Measurements from ENCODE around the gene TUBB4A. TPM values are rescaled to one million over a fixed set of nuclear protein-coding genes. Genes with fewer than 3 reads are reported as not detected.

TUBB4A gene
- total and polyA plus RNA-seq, 10 of the 15 experiments (the other 5 are each of a cell fraction or from before 2014, with no cell fraction given), result 0.29 to 22.4 (median 3.8) TPM

DNA sequence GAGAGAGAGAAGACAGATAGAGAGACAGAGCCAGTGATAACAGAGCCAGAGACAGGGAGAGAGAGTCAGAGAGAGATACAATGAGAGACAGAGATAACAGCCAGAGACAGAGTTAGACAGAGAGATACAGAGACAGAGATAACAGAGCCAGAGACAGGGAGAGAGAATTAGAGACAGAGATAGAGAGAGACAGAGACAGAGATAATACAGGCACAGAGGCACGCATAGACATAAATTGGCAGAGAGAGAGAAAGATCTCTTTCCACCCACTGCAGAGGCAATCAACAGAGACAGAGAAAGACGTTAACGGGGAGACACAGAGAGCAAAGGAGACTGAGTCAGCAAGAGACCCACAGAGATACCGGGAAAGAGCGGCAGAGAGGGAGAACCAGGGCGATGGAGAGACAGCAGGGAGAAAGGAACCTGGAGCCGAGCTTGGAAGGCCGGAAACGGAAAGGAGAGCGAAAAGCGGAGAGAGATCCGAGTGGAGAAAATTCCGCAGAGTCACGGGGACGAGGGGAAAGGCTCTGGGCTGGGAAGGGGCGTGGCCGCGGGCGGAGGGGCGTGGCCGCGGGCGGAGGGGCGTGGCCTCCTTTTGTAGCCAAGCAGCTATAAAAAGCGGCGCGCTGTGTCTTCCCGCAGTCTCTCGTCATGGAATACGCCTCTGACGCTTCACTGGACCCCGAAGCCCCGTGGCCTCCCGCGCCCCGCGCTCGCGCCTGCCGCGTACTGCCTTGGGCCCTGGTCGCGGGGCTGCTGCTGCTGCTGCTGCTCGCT lies 28.5 kb upstream of the TUBB4A start, which contains the start of gene TNFSF9 (continued):
- TF ChIP-seq NFYB (IDR thresholded peaks at IDR 0.05; ENCODE audit: insufficient read depth, low read depth, low read length), result 0 out of 2 replicates have a peak, but pooled peaks have one; percentile 11
- peak; percentile 87 for TF ChIP-seq MLLT1 (IDR thresholded peaks at IDR 0.05)
- TF ChIP-seq ATF7 (IDR thresholded peaks at IDR 0.05; ENCODE audit: low read depth), result peak; percentile 42; the same call in 1 of the 2 replicates
- peak; percentile 85 for TF ChIP-seq DPF2 (IDR thresholded peaks at IDR 0.05)
- 0 out of 2 replicates have a peak, but pooled peaks have one; percentile 22 for TF ChIP-seq BCL11A (IDR thresholded peaks at IDR 0.05; ENCODE audit: low read depth, low read length)
- TF ChIP-seq IKZF2 (IDR thresholded peaks at IDR 0.05), result peak; percentile 95 to 97
- TF ChIP-seq, protein P1, sequence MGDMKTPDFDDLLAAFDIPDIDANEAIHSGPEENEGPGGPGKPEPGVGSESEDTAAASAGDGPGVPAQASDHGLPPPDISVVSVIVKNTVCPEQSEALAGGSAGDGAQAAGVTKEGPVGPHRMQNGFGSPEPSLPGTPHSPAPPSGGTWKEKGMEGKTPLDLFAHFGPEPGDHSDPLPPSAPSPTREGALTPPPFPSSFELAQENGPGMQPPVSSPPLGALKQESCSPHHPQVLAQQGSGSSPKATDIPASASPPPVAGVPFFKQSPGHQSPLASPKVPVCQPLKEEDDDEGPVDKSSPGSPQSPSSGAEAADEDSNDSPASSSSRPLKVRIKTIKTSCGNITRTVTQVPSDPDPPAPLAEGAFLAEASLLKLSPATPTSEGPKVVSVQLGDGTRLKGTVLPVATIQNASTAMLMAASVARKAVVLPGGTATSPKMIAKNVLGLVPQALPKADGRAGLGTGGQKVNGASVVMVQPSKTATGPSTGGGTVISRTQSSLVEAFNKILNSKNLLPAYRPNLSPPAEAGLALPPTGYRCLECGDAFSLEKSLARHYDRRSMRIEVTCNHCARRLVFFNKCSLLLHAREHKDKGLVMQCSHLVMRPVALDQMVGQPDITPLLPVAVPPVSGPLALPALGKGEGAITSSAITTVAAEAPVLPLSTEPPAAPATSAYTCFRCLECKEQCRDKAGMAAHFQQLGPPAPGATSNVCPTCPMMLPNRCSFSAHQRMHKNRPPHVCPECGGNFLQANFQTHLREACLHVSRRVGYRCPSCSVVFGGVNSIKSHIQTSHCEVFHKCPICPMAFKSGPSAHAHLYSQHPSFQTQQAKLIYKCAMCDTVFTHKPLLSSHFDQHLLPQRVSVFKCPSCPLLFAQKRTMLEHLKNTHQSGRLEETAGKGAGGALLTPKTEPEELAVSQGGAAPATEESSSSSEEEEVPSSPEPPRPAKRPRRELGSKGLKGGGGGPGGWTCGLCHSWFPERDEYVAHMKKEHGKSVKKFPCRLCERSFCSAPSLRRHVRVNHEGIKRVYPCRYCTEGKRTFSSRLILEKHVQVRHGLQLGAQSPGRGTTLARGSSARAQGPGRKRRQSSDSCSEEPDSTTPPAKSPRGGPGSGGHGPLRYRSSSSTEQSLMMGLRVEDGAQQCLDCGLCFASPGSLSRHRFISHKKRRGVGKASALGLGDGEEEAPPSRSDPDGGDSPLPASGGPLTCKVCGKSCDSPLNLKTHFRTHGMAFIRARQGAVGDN (IDR thresholded peaks at IDR 0.05), result peak; percentile 99
- peak; percentile 75 for TF ChIP-seq RAD51 (IDR thresholded peaks at IDR 0.05)
- 0 out of 4 replicates have a peak, but pooled peaks of 1 of the 2 experiments have one; percentile 35 for TF ChIP-seq SRF (IDR thresholded peaks at IDR 0.05; ENCODE audit: low read depth in 2 of 2, low read length in 2 of 2)
- peak; percentile 13; the same call in 1 of the 2 replicates for TF ChIP-seq SMC3 (IDR thresholded peaks at IDR 0.05; ENCODE audit: borderline replicate concordance, low read length)
- TF ChIP-seq, protein P2, sequence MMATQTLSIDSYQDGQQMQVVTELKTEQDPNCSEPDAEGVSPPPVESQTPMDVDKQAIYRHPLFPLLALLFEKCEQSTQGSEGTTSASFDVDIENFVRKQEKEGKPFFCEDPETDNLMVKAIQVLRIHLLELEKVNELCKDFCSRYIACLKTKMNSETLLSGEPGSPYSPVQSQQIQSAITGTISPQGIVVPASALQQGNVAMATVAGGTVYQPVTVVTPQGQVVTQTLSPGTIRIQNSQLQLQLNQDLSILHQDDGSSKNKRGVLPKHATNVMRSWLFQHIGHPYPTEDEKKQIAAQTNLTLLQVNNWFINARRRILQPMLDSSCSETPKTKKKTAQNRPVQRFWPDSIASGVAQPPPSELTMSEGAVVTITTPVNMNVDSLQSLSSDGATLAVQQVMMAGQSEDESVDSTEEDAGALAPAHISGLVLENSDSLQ (IDR thresholded peaks at IDR 0.05), result 0 out of 2 replicates have a peak, but pooled peaks have one; percentile 29
- peak; percentile 45; the same call in 1 of the 2 replicates for TF ChIP-seq MTA2 (IDR thresholded peaks at IDR 0.05; ENCODE audit: low read depth)
- TF ChIP-seq, protein P3, sequence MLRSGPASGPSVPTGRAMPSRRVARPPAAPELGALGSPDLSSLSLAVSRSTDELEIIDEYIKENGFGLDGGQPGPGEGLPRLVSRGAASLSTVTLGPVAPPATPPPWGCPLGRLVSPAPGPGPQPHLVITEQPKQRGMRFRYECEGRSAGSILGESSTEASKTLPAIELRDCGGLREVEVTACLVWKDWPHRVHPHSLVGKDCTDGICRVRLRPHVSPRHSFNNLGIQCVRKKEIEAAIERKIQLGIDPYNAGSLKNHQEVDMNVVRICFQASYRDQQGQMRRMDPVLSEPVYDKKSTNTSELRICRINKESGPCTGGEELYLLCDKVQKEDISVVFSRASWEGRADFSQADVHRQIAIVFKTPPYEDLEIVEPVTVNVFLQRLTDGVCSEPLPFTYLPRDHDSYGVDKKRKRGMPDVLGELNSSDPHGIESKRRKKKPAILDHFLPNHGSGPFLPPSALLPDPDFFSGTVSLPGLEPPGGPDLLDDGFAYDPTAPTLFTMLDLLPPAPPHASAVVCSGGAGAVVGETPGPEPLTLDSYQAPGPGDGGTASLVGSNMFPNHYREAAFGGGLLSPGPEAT (IDR thresholded peaks at IDR 0.05; ENCODE audit: low read depth), result peak; percentile 95
- TF ChIP-seq E2F8 (IDR thresholded peaks at IDR 0.05; ENCODE audit: low read depth, partially characterized antibody), result peak; percentile 26
- TF ChIP-seq, protein P4, sequence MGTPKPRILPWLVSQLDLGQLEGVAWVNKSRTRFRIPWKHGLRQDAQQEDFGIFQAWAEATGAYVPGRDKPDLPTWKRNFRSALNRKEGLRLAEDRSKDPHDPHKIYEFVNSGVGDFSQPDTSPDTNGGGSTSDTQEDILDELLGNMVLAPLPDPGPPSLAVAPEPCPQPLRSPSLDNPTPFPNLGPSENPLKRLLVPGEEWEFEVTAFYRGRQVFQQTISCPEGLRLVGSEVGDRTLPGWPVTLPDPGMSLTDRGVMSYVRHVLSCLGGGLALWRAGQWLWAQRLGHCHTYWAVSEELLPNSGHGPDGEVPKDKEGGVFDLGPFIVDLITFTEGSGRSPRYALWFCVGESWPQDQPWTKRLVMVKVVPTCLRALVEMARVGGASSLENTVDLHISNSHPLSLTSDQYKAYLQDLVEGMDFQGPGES (IDR thresholded peaks at IDR 0.05), result no peak; the same call in 1 of the 2 replicates
- peak; percentile 70 for TF ChIP-seq RUNX3 (IDR thresholded peaks at IDR 0.05; ENCODE audit: low read length)

All from GM12878 (cell line).